MM.1S (cell line): ENCODE results near the gene TMSB15A.
"Not testable (repeated sequence)": the region's sequence is repeated elsewhere in the genome, so short reads cannot be mapped to it uniquely, and the experiment has no call there.

Source experiments
- DNase-seq: peaks from one replicate; pipeline ENCODE4 v3.0.0-alpha.2; 2015
- H2AFZ ChIP-seq: fragments of 300-600 bp; sonication (generic); 2 replicates; pipeline ENCODE4 v1.6.0; 2016; ENCODE audit warnings: antibody characterized with exemption, low read length
- H3F3A ChIP-seq: fragments of 300-600 bp; sonication (generic); 2 replicates; pipeline ENCODE4 v1.6.1; 2016; ENCODE audit warnings: mild to moderate bottlenecking, antibody characterized with exemption, low read length, moderate library complexity, mixed read lengths; ENCODE audit not compliant: insufficient read depth
- H3K27ac ChIP-seq: fragments of 300-600 bp; sonication (generic); 2 replicates; pipeline ENCODE4 v1.5.1; 2016; ENCODE audit warnings: mild to moderate bottlenecking, low read length
- H3K27me3 ChIP-seq: fragments of 300-600 bp; sonication (generic); replicated peaks from 2 replicates; pipeline ENCODE4 v1.6.0; 2016; ENCODE audit warnings: low read length; ENCODE audit not compliant: insufficient read depth
- H3K36me3 ChIP-seq: fragments of 300-600 bp; sonication (generic); replicated peaks from 2 replicates; pipeline ENCODE4 v1.6.1; 2016; ENCODE audit warnings: mild to moderate bottlenecking, low read length, mixed read lengths; ENCODE audit not compliant: insufficient read depth
- H3K4me1 ChIP-seq: fragments of 300-600 bp; sonication (generic); 2 replicates; pipeline ENCODE4 v1.6.1; 2016; ENCODE audit warnings: low read length, mixed read lengths
- H3K4me2 ChIP-seq: fragments of 300-600 bp; sonication (generic); 2 replicates; pipeline ENCODE4 v1.6.0; 2016; ENCODE audit warnings: low read depth, low read length
- H3K4me3 ChIP-seq: fragments of 300-600 bp; sonication (generic); 2 replicates; pipeline ENCODE4 v1.5.1; 2016; ENCODE audit warnings: low read length, mixed read lengths
- H3K79me2 ChIP-seq: fragments of 300-600 bp; sonication (generic); 2 replicates; pipeline ENCODE4 v1.6.1; 2016; ENCODE audit warnings: mixed run types, low read length, mixed read lengths
- H3K9ac ChIP-seq: fragments of 300-600 bp; sonication (generic); 2 replicates; pipeline ENCODE4 v1.6.1; 2016; ENCODE audit warnings: low read length, mixed read lengths
- H3K9me2 ChIP-seq: fragments of 300-600 bp; sonication (generic); replicated peaks from 2 replicates; pipeline ENCODE4 v1.6.1; 2016; ENCODE audit warnings: mild to moderate bottlenecking, low read length, mixed read lengths; ENCODE audit not compliant: insufficient read depth
- H3K9me3 ChIP-seq: fragments of 300-600 bp; sonication (generic); replicated peaks from 2 replicates; pipeline ENCODE4 v1.6.1; 2016; ENCODE audit warnings: mild to moderate bottlenecking, low read length, mixed read lengths; ENCODE audit not compliant: insufficient read depth
- H4K20me1 ChIP-seq: fragments of 300-600 bp; sonication (generic); 2 replicates; pipeline ENCODE4 v1.6.1; 2016; ENCODE audit warnings: mild to moderate bottlenecking, low read length, moderate library complexity, mixed read lengths; ENCODE audit not compliant: insufficient read depth
- EZH2 ChIP-seq: fragments of 300-600 bp; sonication (generic); optimal IDR thresholded peaks from 2 replicates; pipeline ENCODE3; 2017; ENCODE audit warnings: low read depth, mild to moderate bottlenecking, antibody characterized with exemption, low read length, mixed read lengths
- EZH2phosphoT487 ChIP-seq: fragments of 300-600 bp; sonication (generic); IDR thresholded peaks from 2 replicates; pipeline ENCODE4 v1.6.1; 2018; ENCODE audit warnings: antibody characterized with exemption, low read length
- TF ChIP-seq, protein P1 (sequence below): fragments of 300-600 bp; sonication (generic); IDR thresholded peaks from 2 replicates; pipeline ENCODE4 v1.5.1; 2016; ENCODE audit warnings: antibody characterized with exemption, low read length, mixed read lengths

Gene TMSB15A

DNA sequence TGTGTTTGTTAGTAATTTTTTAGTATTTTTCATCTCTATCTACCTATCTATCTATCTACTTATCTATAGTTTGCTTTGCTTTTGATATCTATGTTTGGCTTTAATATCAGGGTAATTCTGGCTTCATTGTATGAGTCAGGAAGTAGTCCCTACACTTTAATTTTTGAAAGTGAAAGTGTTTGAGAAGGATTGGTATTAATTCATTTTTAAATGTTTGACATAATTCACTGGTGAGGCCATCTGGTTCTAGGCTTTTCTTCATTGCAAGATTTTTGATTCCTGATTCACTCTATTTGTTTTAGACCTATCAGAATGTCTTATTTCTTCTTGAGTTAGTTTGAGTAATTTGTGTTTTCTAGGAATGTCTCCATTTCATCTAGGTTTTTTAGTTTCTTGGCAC is 24.8 kb downstream of the TMSB15A start:
- no peaks in the 10 kb centered on the region for H3K4me1 ChIP-seq
- H3F3A ChIP-seq = no peaks in the 10 kb centered on the region
- no peak overlapping the region for H3K27ac ChIP-seq
- H3K9me2 ChIP-seq = no peaks in the 10 kb centered on the region
- H3K36me3 ChIP-seq = no peaks in the 10 kb centered on the region
- no peak overlapping the region for H2AFZ ChIP-seq
- no peak for TF ChIP-seq EZH2
- TF ChIP-seq EZH2phosphoT487 = no peak
- TF ChIP-seq, protein P1, sequence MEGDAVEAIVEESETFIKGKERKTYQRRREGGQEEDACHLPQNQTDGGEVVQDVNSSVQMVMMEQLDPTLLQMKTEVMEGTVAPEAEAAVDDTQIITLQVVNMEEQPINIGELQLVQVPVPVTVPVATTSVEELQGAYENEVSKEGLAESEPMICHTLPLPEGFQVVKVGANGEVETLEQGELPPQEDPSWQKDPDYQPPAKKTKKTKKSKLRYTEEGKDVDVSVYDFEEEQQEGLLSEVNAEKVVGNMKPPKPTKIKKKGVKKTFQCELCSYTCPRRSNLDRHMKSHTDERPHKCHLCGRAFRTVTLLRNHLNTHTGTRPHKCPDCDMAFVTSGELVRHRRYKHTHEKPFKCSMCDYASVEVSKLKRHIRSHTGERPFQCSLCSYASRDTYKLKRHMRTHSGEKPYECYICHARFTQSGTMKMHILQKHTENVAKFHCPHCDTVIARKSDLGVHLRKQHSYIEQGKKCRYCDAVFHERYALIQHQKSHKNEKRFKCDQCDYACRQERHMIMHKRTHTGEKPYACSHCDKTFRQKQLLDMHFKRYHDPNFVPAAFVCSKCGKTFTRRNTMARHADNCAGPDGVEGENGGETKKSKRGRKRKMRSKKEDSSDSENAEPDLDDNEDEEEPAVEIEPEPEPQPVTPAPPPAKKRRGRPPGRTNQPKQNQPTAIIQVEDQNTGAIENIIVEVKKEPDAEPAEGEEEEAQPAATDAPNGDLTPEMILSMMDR = no peak
- no peak overlapping the region for H3K4me3 ChIP-seq
- H3K27me3 ChIP-seq = no peaks in the 10 kb centered on the region
- H4K20me1 ChIP-seq = no peaks in the 10 kb centered on the region
- no peaks in the 10 kb centered on the region for H3K79me2 ChIP-seq
- H3K9me3 ChIP-seq = no peaks in the 10 kb centered on the region
- no peak overlapping the region for H3K9ac ChIP-seq
- no peak overlapping the region for H3K4me2 ChIP-seq
- DNase-seq = no peak

GRCh38 chrX:102478765-102479164 is 37.8 kb downstream of the TMSB15A start:
- H3K27ac ChIP-seq, H3K4me1 ChIP-seq, H3K9me3 ChIP-seq, H2AFZ ChIP-seq, H3K27me3 ChIP-seq, H3K9ac ChIP-seq, H4K20me1 ChIP-seq, H3K9me2 ChIP-seq, H3K4me3 ChIP-seq, DNase-seq, H3K4me2 ChIP-seq, H3K36me3 ChIP-seq, H3K79me2 ChIP-seq, H3F3A ChIP-seq: not testable (repeated sequence)

GRCh38 chrX:102471762-102472220 is 44.7 kb downstream of the TMSB15A start, which contains the start of gene TCP11X2:
Gene TCP11X2, minus strand, starts transcription at chrX:102471812.
- not testable (repeated sequence) for H3K27me3 ChIP-seq, H3K79me2 ChIP-seq, H3K27ac ChIP-seq, H3K36me3 ChIP-seq, H4K20me1 ChIP-seq, H3K4me3 ChIP-seq, H3K9me2 ChIP-seq, H3K9ac ChIP-seq, DNase-seq, H3K4me1 ChIP-seq, H3F3A ChIP-seq, H2AFZ ChIP-seq, H3K4me2 ChIP-seq, H3K9me3 ChIP-seq

DNA sequence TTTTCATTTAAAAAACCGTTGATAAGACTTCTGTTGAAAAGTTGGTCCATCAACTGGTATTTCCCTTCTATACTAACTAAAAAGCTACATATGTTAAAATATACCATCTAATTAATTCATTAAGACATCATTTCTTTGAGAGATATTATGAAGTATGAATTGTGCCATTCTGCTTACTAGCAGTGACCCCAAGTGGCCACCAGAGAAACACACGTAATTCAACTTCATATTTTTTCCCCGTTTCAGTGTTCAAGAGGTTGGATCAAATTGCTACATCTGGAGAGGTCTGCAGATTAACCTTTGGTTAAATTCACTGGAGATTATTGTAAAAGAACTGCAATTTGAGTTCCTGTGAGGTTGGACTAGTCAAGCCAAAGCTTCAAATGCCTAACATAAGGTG is 46.3 kb downstream of the TMSB15A start:
- not testable (repeated sequence) for H3K36me3 ChIP-seq, H3K9ac ChIP-seq, H3K4me1 ChIP-seq, DNase-seq, H3K9me3 ChIP-seq, H3K4me2 ChIP-seq, H3K27me3 ChIP-seq, H3K79me2 ChIP-seq, H3K9me2 ChIP-seq, H3K27ac ChIP-seq, H3F3A ChIP-seq, H3K4me3 ChIP-seq, H2AFZ ChIP-seq, H4K20me1 ChIP-seq
